Epithelial cell of esophagus (primary cell): ENCODE results near the gene UROS.

Experiments used
- DNase-seq: peaks from one replicate; pipeline ENCODE4 v3.0.0; 2010; ENCODE audit warnings: low read depth
- H3K4me3 ChIP-seq: 2 replicates; pipeline ENCODE4 v1.5.1; 2011; ENCODE audit warnings: mild to moderate bottlenecking, low read length, control low read depth
- CTCF ChIP-seq: IDR thresholded peaks from 2 replicates; pipeline ENCODE4 v1.5.1; 2011; ENCODE audit warnings: low read depth, mild to moderate bottlenecking, low read length, control low read depth, inconsistent platforms; ENCODE audit not compliant: insufficient read depth; ENCODE audit errors: missing control alignments

UROS gene

GRCh38 chr10:125822878-125823662 lies at the start of gene UROS, which contains the start of gene BCCIP:
Gene UROS, minus strand, starts transcription at chr10:125823258. Its CDS starts 6,759 bp downstream, at chr10:125816499.
Gene BCCIP, plus strand, starts transcription at chr10:125823546. Its CDS starts 12 bp downstream, at chr10:125823558.
- no peak for TF ChIP-seq CTCF
- DNase-seq = peak; percentile 88
- peak within 1 kb of the TSS; percentile 95 for H3K4me3 ChIP-seq

DNA sequence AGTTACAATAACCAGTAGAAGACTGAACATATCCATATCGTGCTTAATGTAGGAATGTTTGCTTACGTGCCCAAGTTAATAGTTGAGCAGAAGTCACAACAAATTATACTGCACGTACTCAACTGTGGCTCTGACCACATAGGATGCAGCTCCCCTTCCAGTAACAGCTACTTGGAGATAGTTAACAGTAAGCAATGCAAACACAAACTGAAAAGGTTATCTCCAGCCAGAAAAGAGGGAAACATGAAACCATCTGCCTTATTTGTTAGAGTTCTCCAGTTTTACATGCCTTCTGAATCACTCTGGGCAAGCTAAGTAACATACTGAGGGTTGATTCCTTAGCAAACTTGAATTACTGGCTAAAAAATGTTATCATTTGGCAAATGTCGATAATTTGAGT lies 48.3 kb upstream of the UROS start:
- no peak for TF ChIP-seq CTCF
- H3K4me3 ChIP-seq = no peak overlapping the region
- DNase-seq = no peak

- peak; percentile 78 for DNase-seq
- peak; percentile 92 for TF ChIP-seq CTCF
- no peak overlapping the region for H3K4me3 ChIP-seq
Observed at GRCh38 chr10:125868372-125868975, 45.4 kb upstream of the UROS start.

DNA sequence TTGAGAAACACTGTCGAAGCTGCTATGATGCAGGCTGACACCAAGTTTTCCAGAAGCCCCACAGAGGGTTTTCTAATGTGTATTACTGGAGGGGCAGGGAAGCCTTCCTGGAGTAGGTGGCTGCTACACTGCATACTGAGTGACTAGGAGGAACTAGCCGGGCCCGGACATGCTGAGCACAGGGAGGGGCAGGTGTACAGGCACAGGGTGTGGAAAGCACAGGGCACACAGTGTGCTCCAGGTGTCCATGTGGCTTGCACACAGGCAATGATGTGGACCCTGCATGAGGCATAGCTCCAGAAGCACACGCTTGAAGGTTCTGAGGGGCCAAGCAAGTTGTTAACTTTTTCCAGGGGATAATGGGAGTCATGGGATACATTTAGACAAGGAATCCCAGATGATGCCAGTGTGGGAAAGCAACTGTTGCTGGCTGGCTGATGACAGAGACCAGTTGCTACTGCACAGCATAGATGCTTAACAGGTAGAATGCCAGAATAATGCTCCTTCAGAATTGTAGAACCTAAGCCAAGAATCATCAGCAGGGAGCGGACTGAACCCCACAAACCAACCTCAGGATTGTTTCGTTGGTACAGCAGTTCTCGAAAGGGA lies 43.5 kb upstream of the UROS start:
- TF ChIP-seq CTCF = no peak
- no peak overlapping the region for H3K4me3 ChIP-seq
- peak; percentile 75 for DNase-seq

DNA sequence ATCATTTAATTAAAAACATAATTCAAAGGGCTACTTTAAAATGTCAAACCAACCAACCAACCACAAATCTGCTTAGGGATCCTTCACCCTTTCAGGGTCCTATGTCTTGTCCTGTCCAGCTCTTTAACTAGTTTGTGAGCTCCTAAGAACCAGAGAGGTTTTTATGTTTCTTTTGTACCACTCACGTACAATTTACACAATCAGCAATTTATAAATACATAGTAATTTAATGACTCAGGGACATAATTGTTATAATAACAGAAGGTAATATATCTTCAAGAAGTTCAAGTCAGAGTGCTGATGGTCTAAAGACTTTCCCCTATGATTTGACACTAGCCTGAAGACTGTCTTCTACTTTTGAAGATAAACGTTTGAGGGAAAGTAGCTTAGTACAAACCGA lies 42.1 kb upstream of the UROS start:
- no peak for DNase-seq
- H3K4me3 ChIP-seq = no peak overlapping the region
- TF ChIP-seq CTCF = no peak

GRCh38 chr10:125859128-125859817 lies 36.2 kb upstream of the UROS start:
- TF ChIP-seq CTCF = no peak
- no peak overlapping the region for H3K4me3 ChIP-seq
- no peak for DNase-seq
